ENCODE data around the gene FBL.

DNA sequence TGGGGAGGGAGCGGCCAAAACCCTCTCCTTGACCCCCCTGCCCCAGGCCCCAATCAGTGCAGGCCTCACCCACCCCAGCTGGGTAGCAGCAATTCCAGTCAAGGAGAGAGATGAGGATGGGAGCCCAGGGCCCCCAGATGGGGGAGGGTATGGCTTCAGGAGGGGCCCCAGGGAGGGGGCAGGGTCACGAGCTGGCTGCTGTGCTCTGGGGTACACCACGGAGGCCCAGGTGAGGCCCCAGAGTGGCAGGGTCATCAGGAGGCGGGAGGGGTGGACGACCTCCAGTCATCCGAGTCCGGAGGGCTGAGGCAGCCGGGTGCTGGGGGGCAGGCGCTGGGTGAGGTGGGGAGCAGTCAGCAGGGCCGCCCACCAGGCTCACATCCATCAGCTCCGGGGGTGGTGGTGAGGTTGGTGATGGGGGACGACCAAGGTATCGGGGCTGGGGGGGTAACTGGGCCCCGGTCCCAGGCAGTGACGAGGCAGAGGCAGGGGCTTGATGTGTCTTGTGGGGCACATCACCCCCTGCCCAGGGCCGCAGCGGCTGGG is 20.6 kb downstream of the FBL start:
- TF ChIP-seq, protein P1, sequence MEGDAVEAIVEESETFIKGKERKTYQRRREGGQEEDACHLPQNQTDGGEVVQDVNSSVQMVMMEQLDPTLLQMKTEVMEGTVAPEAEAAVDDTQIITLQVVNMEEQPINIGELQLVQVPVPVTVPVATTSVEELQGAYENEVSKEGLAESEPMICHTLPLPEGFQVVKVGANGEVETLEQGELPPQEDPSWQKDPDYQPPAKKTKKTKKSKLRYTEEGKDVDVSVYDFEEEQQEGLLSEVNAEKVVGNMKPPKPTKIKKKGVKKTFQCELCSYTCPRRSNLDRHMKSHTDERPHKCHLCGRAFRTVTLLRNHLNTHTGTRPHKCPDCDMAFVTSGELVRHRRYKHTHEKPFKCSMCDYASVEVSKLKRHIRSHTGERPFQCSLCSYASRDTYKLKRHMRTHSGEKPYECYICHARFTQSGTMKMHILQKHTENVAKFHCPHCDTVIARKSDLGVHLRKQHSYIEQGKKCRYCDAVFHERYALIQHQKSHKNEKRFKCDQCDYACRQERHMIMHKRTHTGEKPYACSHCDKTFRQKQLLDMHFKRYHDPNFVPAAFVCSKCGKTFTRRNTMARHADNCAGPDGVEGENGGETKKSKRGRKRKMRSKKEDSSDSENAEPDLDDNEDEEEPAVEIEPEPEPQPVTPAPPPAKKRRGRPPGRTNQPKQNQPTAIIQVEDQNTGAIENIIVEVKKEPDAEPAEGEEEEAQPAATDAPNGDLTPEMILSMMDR (IDR thresholded peaks at IDR 0.05; ENCODE audit: low read depth, low read length): no peak
- no peak for TF ChIP-seq EZH2phosphoT487 (IDR thresholded peaks at IDR 0.05; ENCODE audit: low read depth)
